Hematopoietic multipotent progenitor cell (in vitro differentiated cells): ENCODE measurements around the gene GPX2. TPM values are rescaled to one million over a fixed set of nuclear protein-coding genes. Genes with fewer than 3 reads are reported as not detected.
A peak's percentile ranks its signal among the peaks of the same experiment; 100 is the strongest.

ENCODE experiments used
- DNase-seq, 3 donors: peaks; one replicate each; pipeline ENCODE4 v3.0.0-alpha.2; 2011 to 2015; ENCODE audit warnings: low read depth in 2 of 3, low spot score in 2 of 3
- total RNA-seq: library from RNA; depleted of rRNA; stranded (reverse); fragments of >200 nt; gene quantifications from one replicate; pipeline ENCODE4 v1.2.3, GENCODE V29; 2012

The GPX2 gene
- total RNA-seq = 0.27 TPM

GRCh38 chr14:64942531-64943111 is at the start of gene GPX2:
Gene GPX2, minus strand, starts transcription at chr14:64942745. Its CDS starts 19 bp downstream, at chr14:64942726.
- DNase-seq = no peak

GRCh38 chr14:64990939-64991338 is 48.4 kb upstream of the GPX2 start:
- DNase-seq = no peak

GRCh38 chr14:64990296-64990695 is 47.8 kb upstream of the GPX2 start:
- DNase-seq = peak in 2 of 3 donors; percentile 58 to 77

- no peak for DNase-seq
Observed at GRCh38 chr14:64987438-64987767, 44.9 kb upstream of the GPX2 start.

GRCh38 chr14:64986648-64987437 is 44.3 kb upstream of the GPX2 start, which contains the start of gene FNTB:
Gene FNTB, plus strand, starts transcription at chr14:64986895. Its CDS starts 59 bp downstream, at chr14:64986954.
- peak; percentile 85 to 98 (median 96) for DNase-seq

GRCh38 chr14:64983439-64984310 is 41.1 kb upstream of the GPX2 start:
- DNase-seq = peak in 2 of 3 donors; percentile 40 to 84

- DNase-seq = no peak
Observed at GRCh38 chr14:64979336-64980074, 37.0 kb upstream of the GPX2 start.

GRCh38 chr14:64974563-64974962 is 32.0 kb upstream of the GPX2 start:
- DNase-seq = no peak

GRCh38 chr14:64973826-64974225 is 31.3 kb upstream of the GPX2 start:
- no peak for DNase-seq

- no peak for DNase-seq
Observed at GRCh38 chr14:64973026-64973442, 30.5 kb upstream of the GPX2 start.

- no peak for DNase-seq
Observed at GRCh38 chr14:64971943-64972791, 29.6 kb upstream of the GPX2 start, which contains the start of gene RAB15. Gene RAB15, minus strand, starts transcription at chr14:64972336. Its CDS starts 260 bp downstream, at chr14:64972076.

GRCh38 chr14:64971491-64971942 is 29.0 kb upstream of the GPX2 start:
- no peak for DNase-seq

GRCh38 chr14:64970776-64971477 is 28.4 kb upstream of the GPX2 start:
- DNase-seq = no peak

GRCh38 chr14:64970041-64970440 is 27.5 kb upstream of the GPX2 start:
- DNase-seq = no peak

GRCh38 chr14:64968651-64969050 is 26.1 kb upstream of the GPX2 start:
- no peak for DNase-seq

GRCh38 chr14:64968167-64968566 is 25.6 kb upstream of the GPX2 start:
- no peak for DNase-seq

- no peak for DNase-seq
Observed at GRCh38 chr14:64966976-64967375, 24.4 kb upstream of the GPX2 start.

GRCh38 chr14:64965356-64966000 is 22.9 kb upstream of the GPX2 start:
- no peak for DNase-seq
